Measurements from ENCODE around the gene SORCS1.

SORCS1 gene

DNA sequence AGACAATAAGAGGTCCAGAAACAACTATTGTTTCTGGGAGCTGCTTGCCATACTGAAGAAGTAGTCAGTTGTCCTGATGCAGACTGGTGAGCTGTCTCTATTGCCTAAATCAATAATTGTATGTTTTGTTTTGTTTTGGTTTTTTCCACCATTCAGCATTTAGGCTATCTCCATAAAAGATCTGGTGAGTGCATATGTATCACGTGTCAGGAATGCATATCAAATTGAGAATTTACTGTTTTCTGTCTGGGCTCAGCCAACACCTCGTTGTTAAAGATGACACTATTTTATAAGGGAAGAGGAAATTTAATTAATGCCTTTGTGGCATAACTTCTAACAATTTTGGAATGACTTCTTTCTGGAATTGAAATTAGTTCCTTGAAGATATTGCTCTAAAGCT lies 66.2 kb downstream of the SORCS1 start:
- no peaks in the 10 kb centered on the region for H3K4me1 ChIP-seq (ENCODE audit: control insufficient read depth, insufficient read depth, low read length)
- no peaks in the 10 kb centered on the region for H3K9me3 ChIP-seq (ENCODE audit: control insufficient read depth, low read length)
- no peaks in the 10 kb centered on the region for H3K27me3 ChIP-seq (ENCODE audit: control insufficient read depth, insufficient read depth, low read length)
- no peak overlapping the region for H3K4me3 ChIP-seq (ENCODE audit: low read length)
- H3K36me3 ChIP-seq (ENCODE audit: control insufficient read depth, insufficient read depth, low read length) = no peaks in the 10 kb centered on the region
- no peak overlapping the region for H3K9ac ChIP-seq (ENCODE audit: low read length)

DNA sequence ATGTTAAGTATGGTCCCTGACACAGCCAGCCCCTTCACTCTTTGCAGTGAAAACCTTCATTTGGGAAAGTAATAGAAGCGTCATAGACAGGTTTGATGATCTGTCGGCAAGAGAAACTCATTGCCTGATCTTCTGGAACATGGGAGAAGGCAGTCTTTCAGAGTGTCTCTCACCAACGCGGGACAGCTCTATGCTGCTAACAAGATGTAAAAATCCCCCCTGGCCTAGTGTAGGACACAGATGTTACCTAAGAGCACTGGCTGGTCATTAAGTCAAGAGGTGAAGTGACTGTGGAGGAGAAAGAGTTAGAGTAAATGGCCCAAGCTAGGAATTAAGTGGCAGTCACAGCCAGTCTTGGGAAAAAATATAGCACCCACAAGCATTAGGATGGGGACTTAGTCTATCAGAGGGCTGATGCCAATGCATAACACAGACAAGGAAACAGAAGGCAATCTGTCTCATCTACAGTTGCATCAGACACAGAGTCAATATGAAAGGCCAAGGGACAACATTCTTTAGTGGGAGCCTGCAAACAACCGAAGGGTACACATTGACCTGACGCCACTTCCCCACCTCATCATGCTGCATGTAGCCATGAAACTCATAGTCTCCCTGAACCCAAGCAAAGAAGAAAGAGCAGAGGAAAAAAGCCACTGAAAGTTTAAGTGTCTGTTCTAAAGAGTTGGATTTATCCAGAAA lies 69.5 kb downstream of the SORCS1 start:
- Histone ChIP-seq H3K9ac (ENCODE audit: low read length) (no peak overlapping the region), H3K27me3 (ENCODE audit: control insufficient read depth, insufficient read depth, low read length) (no peaks in the 10 kb centered on the region), H3K4me1 (ENCODE audit: control insufficient read depth, insufficient read depth, low read length) (no peaks in the 10 kb centered on the region), H3K9me3 (ENCODE audit: control insufficient read depth, low read length) (no peaks in the 10 kb centered on the region), H3K36me3 (ENCODE audit: control insufficient read depth, insufficient read depth, low read length) (no peaks in the 10 kb centered on the region), H3K4me3 (ENCODE audit: low read length) (no peak overlapping the region)

DNA sequence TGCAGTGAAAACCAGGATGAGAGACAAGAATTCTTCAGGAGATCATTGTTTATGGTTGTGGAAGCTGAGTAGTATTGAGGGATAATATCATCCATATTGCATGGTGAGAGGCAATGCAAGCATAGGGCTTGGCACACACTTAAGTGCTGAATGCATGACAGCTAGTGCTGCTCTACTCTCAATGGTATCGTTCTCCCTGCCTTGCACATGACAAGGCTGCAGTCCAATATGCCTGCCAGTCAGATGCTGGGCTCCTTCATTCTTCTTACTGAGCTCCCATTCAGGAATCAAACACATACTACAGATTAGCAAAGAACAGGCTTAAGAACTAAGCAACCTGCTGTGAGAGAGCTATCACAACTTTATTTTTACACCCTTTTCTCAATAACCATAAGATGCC lies 72.2 kb downstream of the SORCS1 start:
- H3K4me1 ChIP-seq (ENCODE audit: control insufficient read depth, insufficient read depth, low read length) = no peaks in the 10 kb centered on the region
- H3K9me3 ChIP-seq (ENCODE audit: control insufficient read depth, low read length) = no peaks in the 10 kb centered on the region
- no peaks in the 10 kb centered on the region for H3K27me3 ChIP-seq (ENCODE audit: control insufficient read depth, insufficient read depth, low read length)
- no peaks in the 10 kb centered on the region for H3K36me3 ChIP-seq (ENCODE audit: control insufficient read depth, insufficient read depth, low read length)
- H3K9ac ChIP-seq (ENCODE audit: low read length) = no peak overlapping the region
- H3K4me3 ChIP-seq (ENCODE audit: low read length) = no peak overlapping the region

DNA sequence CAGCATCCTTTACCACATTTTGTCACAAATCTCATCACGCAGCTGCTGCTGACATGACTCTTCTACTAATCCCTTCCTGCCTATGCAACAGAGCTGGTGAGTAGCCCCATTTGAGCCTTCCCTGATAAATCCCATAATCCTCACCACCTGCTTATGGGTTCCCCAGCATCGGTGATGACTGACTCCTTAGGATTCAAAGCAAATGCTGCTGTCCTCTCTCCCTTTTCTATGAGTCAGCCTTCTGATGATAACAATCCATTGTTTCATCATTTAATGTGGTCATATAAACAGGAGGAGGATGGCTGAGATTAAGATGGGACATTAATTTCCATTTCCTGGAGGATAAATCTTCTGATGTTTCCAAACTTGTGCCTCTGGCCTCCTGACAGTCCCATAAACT lies 73.4 kb downstream of the SORCS1 start:
- Histone ChIP-seq H3K4me1 (ENCODE audit: control insufficient read depth, insufficient read depth, low read length) (no peaks in the 10 kb centered on the region), H3K27me3 (ENCODE audit: control insufficient read depth, insufficient read depth, low read length) (no peaks in the 10 kb centered on the region), H3K4me3 (ENCODE audit: low read length) (no peak overlapping the region), H3K9ac (ENCODE audit: low read length) (no peak overlapping the region), H3K36me3 (ENCODE audit: control insufficient read depth, insufficient read depth, low read length) (no peaks in the 10 kb centered on the region), H3K9me3 (ENCODE audit: control insufficient read depth, low read length) (no peaks in the 10 kb centered on the region)

DNA sequence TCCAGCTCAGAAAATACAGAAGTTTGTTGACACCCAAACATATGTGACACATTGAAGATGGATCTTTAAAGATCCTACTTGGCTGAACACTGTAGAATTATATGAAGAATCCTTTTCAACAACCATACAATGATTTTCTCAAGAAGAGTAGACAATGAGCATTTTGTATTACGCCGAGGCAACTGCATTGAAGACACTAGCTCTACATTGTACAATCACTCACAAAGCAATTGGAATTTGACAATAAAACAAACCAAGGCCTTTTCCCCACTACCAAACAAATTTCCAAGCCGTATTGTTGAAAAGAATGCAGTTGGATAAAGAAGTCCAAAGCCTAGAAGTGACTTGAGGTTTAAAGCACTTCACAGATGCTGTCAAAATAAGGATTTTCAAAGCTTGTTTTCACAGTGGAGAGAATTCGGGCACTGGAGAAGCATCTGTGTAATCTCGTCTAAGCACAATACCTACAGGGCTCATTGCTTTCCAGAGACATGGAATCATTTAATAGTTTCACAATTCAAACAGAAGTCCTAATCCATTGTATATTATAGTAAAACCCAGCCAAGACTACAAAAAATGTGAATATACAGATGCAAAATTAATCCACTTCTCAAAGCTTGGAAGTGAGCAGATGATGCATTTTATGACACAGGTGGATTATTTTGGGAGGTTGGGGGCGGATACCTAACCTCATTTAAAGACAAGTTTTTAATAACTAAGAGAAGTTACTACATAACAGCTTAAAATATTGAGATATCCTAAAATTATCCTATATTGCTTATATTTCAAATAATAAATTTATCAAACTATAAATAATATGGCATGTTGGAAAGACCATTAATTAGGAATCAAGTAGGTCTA lies 78.6 kb downstream of the SORCS1 start:
- H3K27me3 ChIP-seq (ENCODE audit: control insufficient read depth, insufficient read depth, low read length) = no peaks in the 10 kb centered on the region
- no peaks in the 10 kb centered on the region for H3K4me1 ChIP-seq (ENCODE audit: control insufficient read depth, insufficient read depth, low read length)
- H3K9me3 ChIP-seq (ENCODE audit: control insufficient read depth, low read length) = no peaks in the 10 kb centered on the region
- no peak overlapping the region for H3K4me3 ChIP-seq (ENCODE audit: low read length)
- H3K36me3 ChIP-seq (ENCODE audit: control insufficient read depth, insufficient read depth, low read length) = no peaks in the 10 kb centered on the region
- H3K9ac ChIP-seq (ENCODE audit: low read length) = no peak overlapping the region

DNA sequence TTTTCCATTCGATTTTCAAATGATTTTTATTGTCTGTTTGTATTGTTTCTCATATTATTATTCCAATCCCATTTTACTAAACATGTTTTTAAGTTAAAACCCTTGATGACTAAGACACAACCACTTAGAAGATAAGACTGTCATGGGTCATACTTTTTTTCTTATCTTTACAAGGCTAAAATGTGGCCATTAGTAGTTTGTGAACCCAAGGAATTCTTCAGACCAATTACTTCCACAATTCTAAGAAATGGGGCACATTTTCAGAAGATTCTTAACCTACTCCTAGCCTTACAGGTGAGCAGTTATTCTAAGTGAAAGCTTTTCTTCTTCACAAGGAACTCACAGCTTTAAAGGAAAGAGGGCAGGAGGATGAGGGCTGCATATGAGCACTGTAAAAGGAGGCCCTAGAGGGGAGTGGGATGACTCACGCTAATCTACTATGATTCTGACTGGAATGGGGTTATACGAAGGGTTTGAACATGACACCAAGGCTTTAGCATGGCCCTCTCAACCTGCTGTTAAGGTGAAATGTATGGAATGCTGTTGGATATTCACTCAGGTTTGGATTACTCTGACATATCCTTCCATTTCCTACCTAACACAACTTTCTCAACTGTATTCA lies 81.0 kb downstream of the SORCS1 start:
- Histone ChIP-seq H3K9me3 (ENCODE audit: control insufficient read depth, low read length) (no peaks in the 10 kb centered on the region), H3K36me3 (ENCODE audit: control insufficient read depth, insufficient read depth, low read length) (no peaks in the 10 kb centered on the region), H3K4me1 (ENCODE audit: control insufficient read depth, insufficient read depth, low read length) (no peaks in the 10 kb centered on the region), H3K4me3 (ENCODE audit: low read length) (no peak overlapping the region), H3K27me3 (ENCODE audit: control insufficient read depth, insufficient read depth, low read length) (no peaks in the 10 kb centered on the region), H3K9ac (ENCODE audit: low read length) (no peak overlapping the region)

DNA sequence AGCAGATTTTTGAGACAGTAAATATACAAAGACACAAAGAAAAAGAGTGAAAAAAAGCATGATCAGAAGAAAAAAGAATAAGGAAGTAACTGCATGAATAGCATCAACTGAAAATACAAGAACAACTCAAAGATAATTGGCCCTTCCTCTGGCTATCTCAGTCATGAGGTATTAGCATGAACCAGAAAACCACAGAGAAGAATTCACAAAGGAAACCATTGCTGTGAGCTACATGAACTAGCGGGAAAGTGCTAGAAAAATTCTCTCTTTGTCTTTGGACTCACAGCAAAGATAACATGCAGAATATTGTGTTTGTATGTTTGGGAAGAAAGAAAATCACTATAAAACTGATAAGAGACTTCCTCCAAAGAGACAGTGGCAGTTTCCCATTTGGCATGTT lies 82.9 kb downstream of the SORCS1 start:
- H3K9ac ChIP-seq (ENCODE audit: low read length) = no peak overlapping the region
- no peaks in the 10 kb centered on the region for H3K27me3 ChIP-seq (ENCODE audit: control insufficient read depth, insufficient read depth, low read length)
- H3K36me3 ChIP-seq (ENCODE audit: control insufficient read depth, insufficient read depth, low read length) = no peaks in the 10 kb centered on the region
- H3K4me1 ChIP-seq (ENCODE audit: control insufficient read depth, insufficient read depth, low read length) = no peaks in the 10 kb centered on the region
- H3K4me3 ChIP-seq (ENCODE audit: low read length) = no peak overlapping the region
- H3K9me3 ChIP-seq (ENCODE audit: control insufficient read depth, low read length) = no peaks in the 10 kb centered on the region

DNA sequence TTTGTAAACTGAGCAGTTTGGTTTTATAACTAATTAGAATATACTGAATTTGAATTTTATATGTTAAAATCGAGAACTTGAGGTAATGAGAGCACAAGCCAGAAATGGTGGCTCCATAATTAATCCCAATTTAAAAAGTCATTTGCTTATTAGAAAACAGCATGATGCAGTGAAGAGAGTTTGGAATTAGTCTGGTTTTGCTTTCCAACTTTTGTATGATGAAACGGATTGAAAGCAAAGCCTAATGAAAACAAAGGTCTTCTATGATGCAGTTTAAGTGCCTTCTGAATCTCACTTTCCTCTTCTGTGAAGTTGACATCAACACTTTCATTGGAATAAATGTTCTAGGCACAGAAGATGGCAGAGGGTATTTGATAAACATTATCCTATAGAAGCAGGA lies 89.4 kb downstream of the SORCS1 start:
- H3K4me1 ChIP-seq (ENCODE audit: control insufficient read depth, insufficient read depth, low read length) = no peaks in the 10 kb centered on the region
- no peaks in the 10 kb centered on the region for H3K9me3 ChIP-seq (ENCODE audit: control insufficient read depth, low read length)
- H3K9ac ChIP-seq (ENCODE audit: low read length) = no peak overlapping the region
- H3K4me3 ChIP-seq (ENCODE audit: low read length) = no peak overlapping the region
- no peaks in the 10 kb centered on the region for H3K36me3 ChIP-seq (ENCODE audit: control insufficient read depth, insufficient read depth, low read length)
- H3K27me3 ChIP-seq (ENCODE audit: control insufficient read depth, insufficient read depth, low read length) = no peaks in the 10 kb centered on the region

DNA sequence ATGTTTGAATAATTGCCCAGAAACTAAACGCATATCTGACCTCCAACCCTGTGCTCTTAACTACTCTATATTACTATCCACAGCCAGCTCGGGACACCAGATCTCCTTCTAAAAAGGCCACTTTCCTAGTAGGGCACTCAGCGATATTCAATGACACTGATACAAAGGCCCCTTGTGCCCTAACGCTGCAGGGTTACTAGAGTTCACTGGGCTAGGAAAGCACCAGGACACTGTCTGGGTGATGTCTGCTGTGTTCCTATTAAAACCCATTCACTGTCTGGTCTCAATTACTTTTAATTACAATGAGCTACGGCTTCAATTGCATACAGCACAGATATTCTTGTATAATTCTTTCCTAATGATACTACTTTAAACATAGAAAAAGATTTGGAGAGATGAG lies 91.7 kb downstream of the SORCS1 start:
- Histone ChIP-seq H3K9me3 (ENCODE audit: control insufficient read depth, low read length) (no peaks in the 10 kb centered on the region), H3K27me3 (ENCODE audit: control insufficient read depth, insufficient read depth, low read length) (no peaks in the 10 kb centered on the region), H3K4me1 (ENCODE audit: control insufficient read depth, insufficient read depth, low read length) (no peaks in the 10 kb centered on the region), H3K4me3 (ENCODE audit: low read length) (no peak overlapping the region), H3K9ac (ENCODE audit: low read length) (no peak overlapping the region), H3K36me3 (ENCODE audit: control insufficient read depth, insufficient read depth, low read length) (no peaks in the 10 kb centered on the region)

DNA sequence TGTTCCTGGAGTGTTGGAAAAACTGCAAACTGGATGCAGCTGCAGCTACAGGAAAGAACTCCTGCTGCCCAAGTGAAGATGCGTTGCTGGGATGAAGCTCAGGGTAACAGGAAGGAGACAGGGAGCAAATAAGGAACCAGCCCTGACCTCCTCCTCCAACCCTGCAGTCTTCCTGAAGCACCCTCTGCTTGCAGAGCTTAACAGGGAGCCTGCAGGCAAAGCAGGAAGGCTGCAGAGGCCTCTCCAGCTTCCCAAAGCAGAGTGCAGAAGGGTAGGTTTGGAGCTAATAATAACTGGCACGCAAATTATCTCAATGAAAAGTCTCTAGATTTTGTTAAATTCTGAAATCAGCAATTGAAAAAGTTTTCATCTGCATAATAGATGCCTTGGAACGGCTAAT lies 92.5 kb downstream of the SORCS1 start:
- no peaks in the 10 kb centered on the region for H3K36me3 ChIP-seq (ENCODE audit: control insufficient read depth, insufficient read depth, low read length)
- no peaks in the 10 kb centered on the region for H3K27me3 ChIP-seq (ENCODE audit: control insufficient read depth, insufficient read depth, low read length)
- no peaks in the 10 kb centered on the region for H3K9me3 ChIP-seq (ENCODE audit: control insufficient read depth, low read length)
- H3K4me1 ChIP-seq (ENCODE audit: control insufficient read depth, insufficient read depth, low read length) = no peaks in the 10 kb centered on the region
- H3K4me3 ChIP-seq (ENCODE audit: low read length) = no peak overlapping the region
- no peak overlapping the region for H3K9ac ChIP-seq (ENCODE audit: low read length)

DNA sequence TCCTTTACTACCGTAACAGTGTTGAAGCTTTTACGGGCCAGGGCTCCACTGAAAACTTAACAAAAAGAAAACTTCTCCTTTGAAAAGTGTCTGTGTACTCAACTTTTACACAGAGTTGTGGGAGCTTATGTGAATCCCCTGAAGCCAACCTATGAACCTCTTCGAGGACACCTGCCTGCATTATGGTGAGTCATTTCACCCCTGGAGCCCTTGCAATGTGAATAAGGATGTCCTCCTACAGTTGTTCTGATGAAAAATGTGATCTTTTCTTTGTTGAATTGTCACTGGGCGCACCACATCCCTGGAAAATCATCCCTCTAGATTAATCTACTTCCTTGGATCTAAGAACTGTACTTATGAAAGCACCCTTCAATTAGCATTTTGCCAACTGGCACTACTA lies 93.2 kb downstream of the SORCS1 start:
- Histone ChIP-seq H3K9ac (ENCODE audit: low read length) (no peak overlapping the region), H3K27me3 (ENCODE audit: control insufficient read depth, insufficient read depth, low read length) (no peaks in the 10 kb centered on the region), H3K4me3 (ENCODE audit: low read length) (no peak overlapping the region), H3K36me3 (ENCODE audit: control insufficient read depth, insufficient read depth, low read length) (no peaks in the 10 kb centered on the region), H3K9me3 (ENCODE audit: control insufficient read depth, low read length) (no peaks in the 10 kb centered on the region), H3K4me1 (ENCODE audit: control insufficient read depth, insufficient read depth, low read length) (no peaks in the 10 kb centered on the region)

DNA sequence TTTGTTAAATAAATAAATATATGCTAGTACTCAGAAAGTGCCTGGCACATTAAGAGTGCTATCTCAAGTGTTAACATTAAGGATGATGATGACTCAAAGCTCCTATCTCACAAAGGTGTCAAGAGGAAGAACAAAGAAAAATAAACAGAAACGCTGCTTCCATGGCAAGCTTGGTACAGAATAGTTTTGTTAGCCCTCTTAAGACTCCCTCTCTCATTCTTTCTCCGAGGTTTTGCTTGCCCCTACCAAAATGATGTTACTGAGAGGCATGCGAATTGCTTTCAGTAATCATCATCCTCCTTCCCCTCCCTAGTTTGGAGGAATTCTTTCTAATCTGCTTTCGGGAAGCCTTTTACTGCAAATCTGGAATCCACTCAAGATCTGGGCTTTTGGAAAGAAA lies 96.7 kb downstream of the SORCS1 start:
- Histone ChIP-seq H3K9ac (ENCODE audit: low read length) (no peak overlapping the region), H3K9me3 (ENCODE audit: control insufficient read depth, low read length) (no peaks in the 10 kb centered on the region), H3K4me3 (ENCODE audit: low read length) (no peak overlapping the region), H3K27me3 (ENCODE audit: control insufficient read depth, insufficient read depth, low read length) (no peaks in the 10 kb centered on the region), H3K4me1 (ENCODE audit: control insufficient read depth, insufficient read depth, low read length) (no peaks in the 10 kb centered on the region), H3K36me3 (ENCODE audit: control insufficient read depth, insufficient read depth, low read length) (no peaks in the 10 kb centered on the region)

Measured in mucosa of stomach (tissue), 1 donor.